ENCODE data around the gene PIK3IP1. TPM values are rescaled to one million over a fixed set of nuclear protein-coding genes. Genes with fewer than 3 reads are reported as not detected.
A peak's percentile ranks its signal among the peaks of the same experiment; 100 is the strongest.

Gene PIK3IP1
- total and polyA plus RNA-seq, 9 of the 15 experiments (the other 6 are each of a cell fraction or from before 2014, with no cell fraction given), result 0.11 to 1.3 (median 0.77) TPM

DNA sequence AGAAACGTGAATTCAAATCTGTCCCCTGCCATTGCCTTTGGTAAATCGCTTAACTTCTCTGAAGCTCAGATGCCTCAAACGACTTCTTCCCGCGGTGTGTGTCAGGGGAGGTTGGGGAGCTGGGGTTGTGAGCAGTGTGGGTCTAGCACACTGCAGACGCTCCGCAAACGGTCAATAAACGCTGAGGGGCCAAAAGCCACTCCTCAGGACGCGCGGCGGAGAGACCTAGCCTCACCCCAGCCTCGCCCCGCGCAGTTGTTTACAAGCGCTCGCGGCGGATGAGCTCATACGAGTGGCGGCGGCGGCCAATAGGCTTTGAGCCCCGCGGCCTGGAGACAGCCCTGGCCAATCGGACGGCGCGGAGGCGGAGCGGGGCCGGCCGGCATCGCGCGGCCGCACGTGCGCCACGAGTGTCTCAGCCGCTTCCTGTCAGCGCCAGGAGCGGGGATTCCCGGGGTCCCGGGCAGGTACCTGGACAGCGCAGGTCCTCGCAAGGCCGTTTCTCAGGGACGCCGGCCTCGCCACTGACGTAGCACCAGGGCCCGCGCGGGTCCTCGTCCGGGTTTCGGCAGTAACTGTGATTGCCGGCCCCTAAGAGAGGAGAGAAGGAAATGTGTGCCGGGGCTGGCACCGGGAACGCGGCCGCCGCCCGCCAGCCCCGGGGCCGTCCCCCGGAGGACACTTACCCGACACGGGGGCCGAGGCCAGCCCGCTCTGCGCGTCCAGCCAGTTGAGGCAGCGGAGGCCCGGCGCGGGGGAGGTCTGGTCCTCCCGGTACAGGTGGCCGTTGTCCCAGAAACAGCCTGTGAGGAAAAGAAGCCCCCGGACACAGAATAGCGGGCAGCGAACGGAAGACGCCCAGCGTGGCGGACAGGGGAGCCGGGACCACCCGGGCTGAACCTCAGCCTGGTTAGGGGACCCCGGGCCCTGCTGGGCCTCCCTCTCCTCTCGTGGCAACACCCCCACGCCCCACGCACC is 1.5 kb downstream of the PIK3IP1 start (continued):
- TF ChIP-seq, protein P1, sequence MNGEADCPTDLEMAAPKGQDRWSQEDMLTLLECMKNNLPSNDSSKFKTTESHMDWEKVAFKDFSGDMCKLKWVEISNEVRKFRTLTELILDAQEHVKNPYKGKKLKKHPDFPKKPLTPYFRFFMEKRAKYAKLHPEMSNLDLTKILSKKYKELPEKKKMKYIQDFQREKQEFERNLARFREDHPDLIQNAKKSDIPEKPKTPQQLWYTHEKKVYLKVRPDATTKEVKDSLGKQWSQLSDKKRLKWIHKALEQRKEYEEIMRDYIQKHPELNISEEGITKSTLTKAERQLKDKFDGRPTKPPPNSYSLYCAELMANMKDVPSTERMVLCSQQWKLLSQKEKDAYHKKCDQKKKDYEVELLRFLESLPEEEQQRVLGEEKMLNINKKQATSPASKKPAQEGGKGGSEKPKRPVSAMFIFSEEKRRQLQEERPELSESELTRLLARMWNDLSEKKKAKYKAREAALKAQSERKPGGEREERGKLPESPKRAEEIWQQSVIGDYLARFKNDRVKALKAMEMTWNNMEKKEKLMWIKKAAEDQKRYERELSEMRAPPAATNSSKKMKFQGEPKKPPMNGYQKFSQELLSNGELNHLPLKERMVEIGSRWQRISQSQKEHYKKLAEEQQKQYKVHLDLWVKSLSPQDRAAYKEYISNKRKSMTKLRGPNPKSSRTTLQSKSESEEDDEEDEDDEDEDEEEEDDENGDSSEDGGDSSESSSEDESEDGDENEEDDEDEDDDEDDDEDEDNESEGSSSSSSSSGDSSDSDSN (IDR thresholded peaks at IDR 0.05; ENCODE audit: borderline replicate concordance in 1 of 2, low read depth in 2 of 2, low read length in 2 of 2), result no peak
- TF ChIP-seq BHLHE40 (IDR thresholded peaks at IDR 0.05; ENCODE audit: low read length) (peak; percentile 99), PRMT5 (CRISPR knock-in tag; IDR thresholded peaks at IDR 0.05) (no peak), SIN3A (IDR thresholded peaks at IDR 0.05; ENCODE audit: borderline replicate concordance in 2 of 2, control insufficient read depth in 1 of 2, low read depth in 2 of 2, low read length in 2 of 2) (peak in 1 of 2 experiments; percentile 78; a peak in 1 of 4 replicates), PHF21A (IDR thresholded peaks at IDR 0.05; ENCODE audit: borderline replicate concordance, low read depth) (0 out of 2 replicates have a peak, but pooled peaks have one; percentile 8), GTF2F1 (IDR thresholded peaks at IDR 0.05; ENCODE audit: low read depth, low read length) (no peak), NONO (IDR thresholded peaks at IDR 0.05; ENCODE audit: low read depth in 2 of 2, low read length in 1 of 2) (no peak), BDP1 (IDR thresholded peaks at IDR 0.05; ENCODE audit: insufficient read depth, insufficient read length) (no peak), ZC3H4 (CRISPR knock-in tag; IDR thresholded peaks at IDR 0.05; ENCODE audit: borderline replicate concordance) (no peak), ZNF253 (CRISPR knock-in tag; conservative IDR thresholded peaks at IDR 0.05) (no peak), ATF1 (CRISPR knock-in tag; IDR thresholded peaks at IDR 0.05) (no peak), ATF1 (tag; IDR thresholded peaks at IDR 0.05) (peak; percentile 86), RBFOX2 (IDR thresholded peaks at IDR 0.05; ENCODE audit: low read depth, low read length) (peak; percentile 90), BRCA1 (IDR thresholded peaks at IDR 0.05) (no peak), BRCA1 (CRISPR knock-in tag; IDR thresholded peaks at IDR 0.05) (no peak)
- TF ChIP-seq, protein P2, sequence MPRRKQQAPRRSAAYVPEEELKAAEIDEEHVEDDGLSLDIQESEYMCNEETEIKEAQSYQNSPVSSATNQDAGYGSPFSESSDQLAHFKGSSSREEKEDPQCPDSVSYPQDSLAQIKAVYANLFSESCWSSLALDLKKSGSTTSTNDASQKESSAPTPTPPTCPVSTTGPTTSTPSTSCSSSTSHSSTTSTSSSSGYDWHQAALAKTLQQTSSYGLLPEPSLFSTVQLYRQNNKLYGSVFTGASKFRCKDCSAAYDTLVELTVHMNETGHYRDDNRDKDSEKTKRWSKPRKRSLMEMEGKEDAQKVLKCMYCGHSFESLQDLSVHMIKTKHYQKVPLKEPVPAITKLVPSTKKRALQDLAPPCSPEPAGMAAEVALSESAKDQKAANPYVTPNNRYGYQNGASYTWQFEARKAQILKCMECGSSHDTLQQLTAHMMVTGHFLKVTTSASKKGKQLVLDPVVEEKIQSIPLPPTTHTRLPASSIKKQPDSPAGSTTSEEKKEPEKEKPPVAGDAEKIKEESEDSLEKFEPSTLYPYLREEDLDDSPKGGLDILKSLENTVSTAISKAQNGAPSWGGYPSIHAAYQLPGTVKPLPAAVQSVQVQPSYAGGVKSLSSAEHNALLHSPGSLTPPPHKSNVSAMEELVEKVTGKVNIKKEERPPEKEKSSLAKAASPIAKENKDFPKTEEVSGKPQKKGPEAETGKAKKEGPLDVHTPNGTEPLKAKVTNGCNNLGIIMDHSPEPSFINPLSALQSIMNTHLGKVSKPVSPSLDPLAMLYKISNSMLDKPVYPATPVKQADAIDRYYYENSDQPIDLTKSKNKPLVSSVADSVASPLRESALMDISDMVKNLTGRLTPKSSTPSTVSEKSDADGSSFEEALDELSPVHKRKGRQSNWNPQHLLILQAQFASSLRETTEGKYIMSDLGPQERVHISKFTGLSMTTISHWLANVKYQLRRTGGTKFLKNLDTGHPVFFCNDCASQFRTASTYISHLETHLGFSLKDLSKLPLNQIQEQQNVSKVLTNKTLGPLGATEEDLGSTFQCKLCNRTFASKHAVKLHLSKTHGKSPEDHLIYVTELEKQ (CRISPR knock-in tag; IDR thresholded peaks at IDR 0.05), result no peak
- TF ChIP-seq, protein P3, sequence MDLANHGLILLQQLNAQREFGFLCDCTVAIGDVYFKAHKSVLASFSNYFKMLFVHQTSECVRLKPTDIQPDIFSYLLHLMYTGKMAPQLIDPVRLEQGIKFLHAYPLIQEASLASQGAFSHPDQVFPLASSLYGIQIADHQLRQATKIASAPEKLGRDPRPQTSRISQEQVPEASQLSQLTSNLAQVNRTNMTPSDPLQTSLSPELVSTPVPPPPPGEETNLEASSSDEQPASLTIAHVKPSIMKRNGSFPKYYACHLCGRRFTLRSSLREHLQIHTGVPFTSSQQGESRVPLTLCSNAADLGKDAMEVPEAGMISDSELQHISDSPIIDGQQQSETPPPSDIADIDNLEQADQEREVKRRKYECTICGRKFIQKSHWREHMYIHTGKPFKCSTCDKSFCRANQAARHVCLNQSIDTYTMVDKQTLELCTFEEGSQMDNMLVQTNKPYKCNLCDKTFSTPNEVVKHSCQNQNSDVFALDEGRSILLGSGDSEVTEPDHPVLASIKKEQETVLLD (IDR thresholded peaks at IDR 0.05), result no peak
- TF ChIP-seq, protein P4, sequence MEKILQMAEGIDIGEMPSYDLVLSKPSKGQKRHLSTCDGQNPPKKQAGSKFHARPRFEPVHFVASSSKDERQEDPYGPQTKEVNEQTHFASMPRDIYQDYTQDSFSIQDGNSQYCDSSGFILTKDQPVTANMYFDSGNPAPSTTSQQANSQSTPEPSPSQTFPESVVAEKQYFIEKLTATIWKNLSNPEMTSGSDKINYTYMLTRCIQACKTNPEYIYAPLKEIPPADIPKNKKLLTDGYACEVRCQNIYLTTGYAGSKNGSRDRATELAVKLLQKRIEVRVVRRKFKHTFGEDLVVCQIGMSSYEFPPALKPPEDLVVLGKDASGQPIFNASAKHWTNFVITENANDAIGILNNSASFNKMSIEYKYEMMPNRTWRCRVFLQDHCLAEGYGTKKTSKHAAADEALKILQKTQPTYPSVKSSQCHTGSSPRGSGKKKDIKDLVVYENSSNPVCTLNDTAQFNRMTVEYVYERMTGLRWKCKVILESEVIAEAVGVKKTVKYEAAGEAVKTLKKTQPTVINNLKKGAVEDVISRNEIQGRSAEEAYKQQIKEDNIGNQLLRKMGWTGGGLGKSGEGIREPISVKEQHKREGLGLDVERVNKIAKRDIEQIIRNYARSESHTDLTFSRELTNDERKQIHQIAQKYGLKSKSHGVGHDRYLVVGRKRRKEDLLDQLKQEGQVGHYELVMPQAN (IDR thresholded peaks at IDR 0.05; ENCODE audit: borderline replicate concordance), result peak; percentile 55; the same call in 1 of the 2 replicates
